K562 (cell line): ENCODE measurements around the gene DCTN2. TPM values are rescaled to one million over a fixed set of nuclear protein-coding genes. Genes with fewer than 3 reads are reported as not detected.
A peak's percentile ranks its signal among the peaks of the same experiment; 100 is the strongest.

Experiments
- ATAC-seq: fragments of 200-7000 bp; cut with Tn5 transposase; 3 replicates; pipeline ENCODE4 v1.9.1; 2020; ENCODE audit warnings: moderate library complexity
- BruUV-seq: library from RNA; stranded (reverse); fragments of 400-500 nt; replicated peaks from 2 replicates; lab custom pipeline; 2021; lab: Mats Ljungman, UMichigan
- CTCF ChIA-PET: fragments of 300-600 bp; formaldehyde crosslinking; extraction: SDS; loops from one replicate; lab custom pipeline; 2021; ENCODE audit warnings: low intra/inter-chr PET ratio; lab: Yijun Ruan, JAX
- POLR2A ChIA-PET: fragments of 300-600, 350-650 bp; sonication (Branson Sonifier 250); formaldehyde crosslinking; extraction: SDS; loops from one replicate; lab custom pipeline; 2021; ENCODE audit warnings: antibody characterized with exemption, inconsistent platforms; lab: Yijun Ruan, JAX
- DNase-seq, 4 experiments: peaks; one replicate each; pipeline versions ENCODE4 v3.0.0 to v3.0.0-alpha.2; 2011 to 2018; ENCODE audit warnings: low spot score in 3 of 4, mixed read lengths in 3 of 4; ENCODE audit errors: extremely low read depth in 1 of 4
- FAIRE-seq: peaks from 2 replicates; lab custom pipeline; 2011; peaks lifted over from hg19 to GRCh38; lab: Jason Lieb, UNC
- H2AFZ ChIP-seq: 2 replicates; pipeline ENCODE4 v1.6.0; 2011; ENCODE audit warnings: low read depth, low read length, control low read depth, inconsistent platforms
- H3K27ac ChIP-seq: fragments of 200-600 bp; 3 replicates; pipeline ENCODE4 v1.8.0; 2011; ENCODE audit warnings: low read depth, mild to moderate bottlenecking, control low read depth, inconsistent platforms, low read length, moderate library complexity, mixed read lengths; ENCODE audit errors: extremely low read depth
- H3K27me3 ChIP-seq, 2 experiments: fragments of 300-600 bp in 1 of 2; 2 replicates in 1 of 2; 3 replicates in 1 of 2; pipeline versions ENCODE4 v1.6.0 to v1.8.0; 2011; ENCODE audit warnings: inconsistent platforms in 2 of 2, low read length in 2 of 2, mild to moderate bottlenecking in 1 of 2, mixed read lengths in 1 of 2, moderate library complexity in 1 of 2; ENCODE audit not compliant: control insufficient read depth in 2 of 2, insufficient read depth in 2 of 2
- H3K36me3 ChIP-seq: fragments of 300-600 bp; 3 replicates; pipeline ENCODE4 v1.8.0; 2011; ENCODE audit warnings: mild to moderate bottlenecking, low read length, inconsistent platforms; ENCODE audit not compliant: control insufficient read depth, insufficient read depth
- H3K4me1 ChIP-seq, 2 experiments: fragments of 200-600 bp in 1 of 2; replicated peaks in 1 of 2; 2 replicates in 1 of 2; 3 replicates in 1 of 2; pipeline versions ENCODE4 v1.5.1 to v1.8.0; 2011; ENCODE audit warnings: inconsistent platforms in 2 of 2, low read length in 2 of 2, mild to moderate bottlenecking in 1 of 2, mixed read lengths in 1 of 2, moderate library complexity in 1 of 2; ENCODE audit not compliant: control insufficient read depth in 2 of 2, insufficient read depth in 2 of 2
- H3K4me2 ChIP-seq: 2 replicates; pipeline ENCODE4 v1.6.1; 2011; ENCODE audit warnings: low read length, control low read depth, inconsistent platforms, mixed read lengths; ENCODE audit not compliant: insufficient read depth
- H3K4me3 ChIP-seq: fragments of 200-600 bp; sonication (generic), shearing (Covaris generic); 2 replicates; pipeline ENCODE4 v1.5.1; 2016; ENCODE audit warnings: control low read depth, inconsistent platforms
- H3K79me2 ChIP-seq: fragments of 200-600 bp; 3 replicates; pipeline ENCODE4 v1.8.0; 2011; ENCODE audit warnings: low read length, inconsistent platforms; ENCODE audit not compliant: control insufficient read depth, insufficient read depth
- H3K9ac ChIP-seq, 2 experiments: 2 replicates each; pipeline versions ENCODE4 v1.6.0 to v1.6.1; 2011; ENCODE audit warnings: low read depth in 2 of 2, low read length in 2 of 2, control low read depth in 1 of 2, inconsistent platforms in 1 of 2, mild to moderate bottlenecking in 1 of 2, mixed read lengths in 1 of 2; ENCODE audit not compliant: insufficient read depth in 1 of 2
- H3K9me1 ChIP-seq: one replicate; pipeline ENCODE4 v1.6.0; 2011; ENCODE audit warnings: inconsistent platforms, mild to moderate bottlenecking, low read length, moderate library complexity; ENCODE audit not compliant: control insufficient read depth, insufficient read depth
- H3K9me3 ChIP-seq: replicated peaks from 2 replicates; pipeline ENCODE4 v1.5.1; 2011; ENCODE audit warnings: low read depth, low read length, inconsistent platforms; ENCODE audit not compliant: control insufficient read depth, insufficient read depth
- H4K20me1 ChIP-seq: replicated peaks from 2 replicates; pipeline ENCODE4 v1.6.1; 2011; ENCODE audit warnings: low read length, inconsistent platforms, mixed read lengths; ENCODE audit not compliant: control insufficient read depth, insufficient read depth
- GATAD2B ChIP-seq: fragments of 450-650 bp; IDR thresholded peaks from 2 replicates; pipeline ENCODE4 v1.6.1; 2017; ENCODE audit warnings: mild to moderate bottlenecking, borderline replicate concordance
- MAFF ChIP-seq: IDR thresholded peaks from 2 replicates; pipeline ENCODE4 v1.6.1; 2012; ENCODE audit warnings: low read length, improper control_type of control experiment
- NCOA2 ChIP-seq, 2 experiments: fragments of 450-650 bp; IDR thresholded peaks; 2 replicates each; pipeline ENCODE4 v1.6.1; 2018; ENCODE audit warnings: mild to moderate bottlenecking in 2 of 2, moderate library complexity in 1 of 2; ENCODE audit not compliant: partially characterized antibody in 2 of 2
- PATZ1 ChIP-seq: fragments of 250-450 bp; sonication (Bioruptor Pico); IDR thresholded peaks from 2 replicates; pipeline ENCODE4 v1.5.0; 2020; ENCODE audit warnings: mild to moderate bottlenecking, borderline replicate concordance
- PBX2 ChIP-seq, 2 experiments: IDR thresholded peaks in 1 of 2; conservative IDR thresholded peaks in 1 of 2; 2 replicates each; pipeline ENCODE4 v1.6.1; 2016; ENCODE audit warnings: low read depth in 2 of 2, mild to moderate bottlenecking in 1 of 2, missing compliant biosample characterization in 1 of 2, missing genetic modification characterization in 1 of 2, moderate library complexity in 1 of 2
- PHF20 ChIP-seq: fragments of 450-650 bp; IDR thresholded peaks from 2 replicates; pipeline ENCODE4 v1.6.1; 2018; ENCODE audit not compliant: partially characterized antibody
- POLR3A ChIP-seq: IDR thresholded peaks from 2 replicates; pipeline ENCODE4 v1.6.1; 2011; ENCODE audit warnings: borderline replicate concordance, mild to moderate bottlenecking, moderate library complexity; ENCODE audit not compliant: insufficient read length, insufficient read depth; ENCODE audit errors: extremely low read depth
- POU5F1 ChIP-seq: fragments of 150-350 bp; IDR thresholded peaks from 2 replicates; pipeline ENCODE4 v1.6.1; 2014; ENCODE audit warnings: borderline replicate concordance, low read length, low read depth, mild to moderate bottlenecking; ENCODE audit not compliant: partially characterized antibody
- PURB ChIP-seq: sonication (generic); formaldehyde crosslinking; IDR thresholded peaks from 2 replicates; pipeline ENCODE4 v1.9.0; 2021; ENCODE audit warnings: low read depth, mild to moderate bottlenecking, missing genetic modification reagents
- SMAD1 ChIP-seq: fragments of 150-350 bp; IDR thresholded peaks from 2 replicates; pipeline ENCODE4 v1.6.1; 2014; ENCODE audit warnings: low read length, low read depth; ENCODE audit not compliant: partially characterized antibody
- TAF15 ChIP-seq: fragments of 200-400 bp; formaldehyde crosslinking; IDR thresholded peaks from 2 replicates; pipeline ENCODE4 v1.6.1; 2017; ENCODE audit warnings: mild to moderate bottlenecking, low read depth, low read length, moderate library complexity
- ZKSCAN8 ChIP-seq: fragments of 200-800 bp; sonication (Bioruptor generic); IDR thresholded peaks from 2 replicates; pipeline ENCODE4 v1.6.1; 2016; ENCODE audit warnings: missing genetic modification characterization, missing compliant biosample characterization
- ZNF384 ChIP-seq: IDR thresholded peaks from 2 replicates; pipeline ENCODE4 v1.6.1; 2012; ENCODE audit warnings: low read depth, low read length, improper control_type of control experiment
- ZNF76 ChIP-seq: fragments of 250-450 bp; sonication (Bioruptor Pico); IDR thresholded peaks from 2 replicates; pipeline ENCODE4 v1.4.0; 2020; ENCODE audit warnings: mild to moderate bottlenecking, moderate library complexity, borderline replicate concordance
- ZNF79 ChIP-seq: fragments of 250-450 bp; sonication (Bioruptor Pico); IDR thresholded peaks from 2 replicates; pipeline ENCODE4 v1.4.0; 2020; ENCODE audit warnings: low read depth, mild to moderate bottlenecking, moderate library complexity
- ZZZ3 ChIP-seq: fragments of 450-650 bp; IDR thresholded peaks from 2 replicates; pipeline ENCODE4 v1.6.1; 2016; ENCODE audit warnings: antibody characterized with exemption, mild to moderate bottlenecking, moderate library complexity
- WGBS: fragments of 100-300 bp; shearing (Covaris generic); methylation state at CpG from one replicate; pipeline ENCODE4 v1.1.6; 2016; ENCODE audit warnings: low coverage, mixed read lengths; ENCODE audit not compliant: insufficient coverage; ENCODE audit errors: missing lambda C conversion rate; 5-methylcytosine and 5-hydroxymethylcytosine counted together
- in situ Hi-C: fragments of 300-500 bp; cut with MboI; formaldehyde crosslinking; loops from 4 replicates; pipeline ENCODE4 v1.15.0; 2018; ENCODE audit warnings: inconsistent platforms, mixed read lengths
- intact Hi-C: fragments of 100-400 bp; cut with micrococcal nuclease; formaldehyde crosslinking; loops from 2 replicates; pipeline ENCODE4 v1.14.2; 2022
- polyA plus RNA-seq, 8 experiments: library from polyadenylated mRNA; depleted of rRNA in 4 of 8; stranded (reverse) in 5 of 8; unstranded in 3 of 8; fragments of >200 nt; fragmentation: Nextera tagmentation in 2 of 8; fragmentation: Illumina TruSeq in 1 of 8; extraction: Ambion mirVana in 2 of 8; extraction: Trizol in 1 of 8; gene quantifications; 2 replicates each; pipeline versions ENCODE4 v1.2.1 to v1.2.3, GENCODE V29; 2011 to 2014; ENCODE audit warnings: inconsistent platforms in 1 of 8, missing spikeins in 1 of 8
- total RNA-seq, 7 experiments: library from RNA; depleted of rRNA in 6 of 7; stranded (reverse); fragments of >200 nt in 6 of 7; fragmentation: Illumina TruSeq in 2 of 7; extraction: Trizol in 2 of 7; gene quantifications; 2 replicates each; pipeline versions ENCODE4 v1.2.1 to v1.2.3, GENCODE V29; 2011 to 2021; ENCODE audit warnings: low replicate concordance in 1 of 7

The DCTN2 gene
- total and polyA plus RNA-seq, 9 of the 15 experiments (the other 6 are each of a cell fraction or from before 2014, with no cell fraction given), result 43.6 to 270 (median 125) TPM

GRCh38 chr12:57522887-57523705, 23.9 kb downstream of the DCTN2 start:
- H3K9ac ChIP-seq, result peak overlapping the region; percentile 94
- peak; percentile 1 for ATAC-seq
- DNase-seq, result peak in 3 of 4 experiments; percentile 84 to 92 (median 92)
- H3K4me3 ChIP-seq, result peak overlapping the region; percentile 77
- H2AFZ ChIP-seq, result peak overlapping the region; percentile 54
- peaks cover 22% of the 10 kb centered on the region for H4K20me1 ChIP-seq
- H3K36me3 ChIP-seq, result peaks cover 60% of the 10 kb centered on the region
- H3K27ac ChIP-seq, result peak overlapping the region; percentile 96
- 2% methylated on average over 6 of the region's 38 CpGs for WGBS
- ChIA-PET POLR2A (interaction anchor here (1.7 to 10.8 kb wide), 4 partner anchors 8 to 52 kb away, joined by 5 to 225 read pairs (median 16); partner anchors contain the start of gene DCTN2), CTCF (interaction anchor here (0.7 kb wide), 1 partner anchor 12 kb away, joined by 3 read pairs; no protein-coding TSS in a partner anchor)
- H3K4me2 ChIP-seq, result peak overlapping the region; percentile 91
- peaks cover 49% of the 10 kb centered on the region for H3K79me2 ChIP-seq
- no peaks in the 10 kb centered on the region for H3K9me1 ChIP-seq
- TSS peak; percentile 42 for BruUV-seq
- no peaks in the 10 kb centered on the region for H3K9me3 ChIP-seq
- intact Hi-C loops, result loop anchor here (1.0 to 5.0 kb wide), 5 partner anchors 24 to 214 kb away; partner anchors contain the start of genes AGAP2, DCTN2 and MARS1
- H3K27me3 ChIP-seq, result no peaks in the 10 kb centered on the region
- H3K4me1 ChIP-seq, result peaks cover 34 to 47% of the 10 kb centered on the region in 2 experiments
- no peak for FAIRE-seq
- in situ Hi-C loops, result no loop called here
- no peak for TF ChIP-seq PHF20
- no peak for TF ChIP-seq MAFF
- TF ChIP-seq POLR3A, result no peak
- no peak for TF ChIP-seq NCOA2 (IDR thresholded peaks at IDR 0.05; ENCODE audit: partially characterized antibody in 2 of 2)
- no peak for TF ChIP-seq ZKSCAN8
- TF ChIP-seq ZZZ3, result no peak
- no peak for TF ChIP-seq GATAD2B
- TF ChIP-seq ZNF384, result no peak
- no peak for TF ChIP-seq ZNF76
- TF ChIP-seq SMAD1, result no peak
- TF ChIP-seq TAF15, result no peak
- no peak for TF ChIP-seq ZNF79 (CRISPR knock-in tag)
- no peak for TF ChIP-seq PATZ1 (CRISPR knock-in tag)
- TF ChIP-seq POU5F1, result no peak
- no peak for TF ChIP-seq PURB
- TF ChIP-seq PBX2 (CRISPR knock-in tag; IDR thresholded peaks at IDR 0.05; ENCODE audit: low read depth), result no peak
- TF ChIP-seq PBX2 (tag; conservative IDR thresholded peaks at IDR 0.05; ENCODE audit: low read depth), result no peak
